Measurements from ENCODE around the gene ABCD4. TPM values are rescaled to one million over a fixed set of nuclear protein-coding genes. Genes with fewer than 3 reads are reported as not detected.

Gene ABCD4
- total RNA-seq, 4 donors from 2014 or later, result 26.1 to 73.4 (median 49.5) TPM

- no peaks in the 10 kb centered on the region for H3K9me3 ChIP-seq
- H3K36me3 ChIP-seq, result no peaks in the 10 kb centered on the region
- no peaks in the 10 kb centered on the region for H3K4me1 ChIP-seq
- H3K27ac ChIP-seq, result no peak overlapping the region
- intact Hi-C loops (cut with DNase I; ENCODE audit: low total_unique reads), result no loop called here
- H3K4me3 ChIP-seq, result no peak overlapping the region
- H3K27me3 ChIP-seq, result no peaks in the 10 kb centered on the region
- no peak for TF ChIP-seq POLR2A (IDR thresholded peaks at IDR 0.05)
- no peak for TF ChIP-seq CTCF (IDR thresholded peaks at IDR 0.05)
- no peak for DNase-seq
Observed at GRCh38 chr14:74348735-74349463, 46.2 kb upstream of the ABCD4 start.

GRCh38 chr14:74348241-74348734, 45.6 kb upstream of the ABCD4 start, which contains the start of gene VRTN:
VRTN (plus strand) TSS chr14:74348471; CDS start chr14:74356784, 8,313 bp downstream.
- Histone ChIP-seq H3K27ac (no peak within 1 kb of the TSS), H3K36me3 (no peaks in the 10 kb centered on the region), H3K4me3 (no peak within 1 kb of the TSS), H3K27me3 (no peaks in the 10 kb centered on the region), H3K4me1 (no peaks in the 10 kb centered on the region), H3K9me3 (no peaks in the 10 kb centered on the region)
- intact Hi-C loops (cut with DNase I; ENCODE audit: low total_unique reads), result no loop called here
- no peak for TF ChIP-seq CTCF (IDR thresholded peaks at IDR 0.05)
- no peak for TF ChIP-seq POLR2A (IDR thresholded peaks at IDR 0.05)
- DNase-seq, result no peak

- intact Hi-C loops (cut with DNase I; ENCODE audit: low total_unique reads), result no loop called here
- no peak overlapping the region for H3K4me3 ChIP-seq
- H3K9me3 ChIP-seq, result no peaks in the 10 kb centered on the region
- no peak for TF ChIP-seq POLR2A (IDR thresholded peaks at IDR 0.05)
- TF ChIP-seq CTCF (IDR thresholded peaks at IDR 0.05), result no peak
- H3K4me1 ChIP-seq, result no peaks in the 10 kb centered on the region
- no peaks in the 10 kb centered on the region for H3K27me3 ChIP-seq
- H3K36me3 ChIP-seq, result no peaks in the 10 kb centered on the region
- H3K27ac ChIP-seq, result no peak overlapping the region
- no peak for DNase-seq
Observed at GRCh38 chr14:74347795-74348100, 45.0 kb upstream of the ABCD4 start.

- Histone ChIP-seq H3K36me3 (no peaks in the 10 kb centered on the region), H3K9me3 (no peaks in the 10 kb centered on the region), H3K4me3 (no peak overlapping the region), H3K27ac (no peak overlapping the region), H3K27me3 (no peaks in the 10 kb centered on the region), H3K4me1 (no peaks in the 10 kb centered on the region)
- intact Hi-C loops (cut with DNase I; ENCODE audit: low total_unique reads), result no loop called here
- no peak for TF ChIP-seq POLR2A (IDR thresholded peaks at IDR 0.05)
- TF ChIP-seq CTCF (IDR thresholded peaks at IDR 0.05), result no peak
- DNase-seq, result no peak
Observed at GRCh38 chr14:74347097-74347794, 44.5 kb upstream of the ABCD4 start.

- Histone ChIP-seq H3K9me3 (no peaks in the 10 kb centered on the region), H3K27ac (no peak overlapping the region), H3K27me3 (no peaks in the 10 kb centered on the region), H3K4me3 (no peak overlapping the region), H3K4me1 (no peaks in the 10 kb centered on the region), H3K36me3 (no peaks in the 10 kb centered on the region)
- no peak for DNase-seq
- intact Hi-C loops (cut with DNase I; ENCODE audit: low total_unique reads), result no loop called here
- TF ChIP-seq POLR2A (IDR thresholded peaks at IDR 0.05) (no peak), CTCF (IDR thresholded peaks at IDR 0.05) (no peak)
Observed at GRCh38 chr14:74346341-74346740, 43.6 kb upstream of the ABCD4 start.
